SU-DHL-6 (cell line): Measurements from ENCODE around the gene GUCA2A.

Experiments used
- H2AFZ ChIP-seq: fragments of 200-600 bp; sonication (generic); 2 replicates; pipeline ENCODE4 v1.6.1; 2014; ENCODE audit warnings: low read depth, mild to moderate bottlenecking, moderate library complexity, mixed read lengths, antibody characterized with exemption, low read length; ENCODE audit not compliant: severe bottlenecking
- H3F3A ChIP-seq: fragments of 200-600 bp; shearing (Covaris generic); 2 replicates; pipeline ENCODE4 v1.6.0; 2016; ENCODE audit warnings: antibody characterized with exemption, mild to moderate bottlenecking; ENCODE audit not compliant: insufficient read depth
- H3K27ac ChIP-seq: fragments of 200-600 bp; sonication (generic); 2 replicates; pipeline ENCODE4 v1.5.1; 2016; ENCODE audit warnings: low read depth, mild to moderate bottlenecking, low read length, moderate library complexity, mixed read lengths
- H3K27me3 ChIP-seq: fragments of 200-600 bp; sonication (generic), shearing (Covaris generic); 2 replicates; pipeline ENCODE4 v1.6.0; 2014; ENCODE audit warnings: mild to moderate bottlenecking, low read length
- H3K36me3 ChIP-seq: fragments of 200-600 bp; sonication (generic); 2 replicates; pipeline ENCODE4 v1.6.1; 2014; ENCODE audit warnings: mild to moderate bottlenecking, low read length, mixed read lengths
- H3K4me2 ChIP-seq: fragments of 300-600, 200-600 bp; shearing (Covaris generic), sonication (generic); 2 replicates; pipeline ENCODE4 v1.6.0; 2014; ENCODE audit warnings: low read length, low read depth, mild to moderate bottlenecking; ENCODE audit not compliant: poor library complexity, severe bottlenecking
- H3K4me3 ChIP-seq: fragments of 200-600 bp; sonication (generic); 2 replicates; pipeline ENCODE4 v1.5.1; 2014; ENCODE audit warnings: antibody characterized with exemption, low read length, mild to moderate bottlenecking, mixed read lengths; ENCODE audit not compliant: insufficient read depth, poor library complexity, severe bottlenecking
- H3K79me2 ChIP-seq: fragments of 200-600 bp; sonication (generic); 2 replicates; pipeline ENCODE4 v1.6.1; 2014; ENCODE audit warnings: mild to moderate bottlenecking, low read length, moderate library complexity; ENCODE audit not compliant: insufficient read depth
- H3K9ac ChIP-seq: fragments of 200-600 bp; sonication (generic); 2 replicates; pipeline ENCODE4 v1.7.0; 2014; ENCODE audit warnings: mild to moderate bottlenecking, low read length
- H3K9me2 ChIP-seq: fragments of 200-600 bp; sonication (generic); replicated peaks from 2 replicates; pipeline ENCODE4 v1.6.1; 2014; ENCODE audit warnings: low read length; ENCODE audit not compliant: insufficient read depth
- H3K9me3 ChIP-seq: fragments of 200-600 bp; sonication (generic); 2 replicates; pipeline ENCODE4 v1.6.1; 2014; ENCODE audit warnings: low read length, mixed read lengths; ENCODE audit not compliant: insufficient read depth
- H4K20me1 ChIP-seq: fragments of 200-600 bp; sonication (generic); 2 replicates; pipeline ENCODE4 v1.6.1; 2014; ENCODE audit warnings: low read depth, mild to moderate bottlenecking, antibody characterized with exemption, low read length, moderate library complexity, mixed read lengths
- CTCF ChIP-seq: fragments of 200-600 bp; sonication (generic); IDR thresholded peaks from one replicate; pipeline ENCODE4 v1.5.1; 2017; ENCODE audit warnings: antibody characterized with exemption, mild to moderate bottlenecking, low read length, moderate library complexity; ENCODE audit not compliant: insufficient read depth, poor library complexity, severe bottlenecking
- EZH2phosphoT487 ChIP-seq: fragments of 200-600 bp; sonication (generic), shearing (Covaris generic); conservative IDR thresholded peaks from 2 replicates; pipeline ENCODE4 v1.6.1; 2018; ENCODE audit warnings: mild to moderate bottlenecking, antibody characterized with exemption, low read length, moderate library complexity, mixed read lengths

Gene GUCA2A

GRCh38 chr1:42153624-42154023, 10.9 kb downstream of the GUCA2A start:
- Histone ChIP-seq H3K9me3 (no peaks in the 10 kb centered on the region), H3K79me2 (no peaks in the 10 kb centered on the region), H2AFZ (no peak overlapping the region), H3K4me3 (no peak overlapping the region), H3K9me2 (no peaks in the 10 kb centered on the region), H3K4me2 (no peak overlapping the region), H3F3A (no peaks in the 10 kb centered on the region), H4K20me1 (no peaks in the 10 kb centered on the region), H3K27me3 (no peaks in the 10 kb centered on the region), H3K27ac (no peak overlapping the region), H3K9ac (no peak overlapping the region), H3K36me3 (no peaks in the 10 kb centered on the region)
- TF ChIP-seq EZH2phosphoT487, result no peak
- TF ChIP-seq CTCF, result no peak

- Histone ChIP-seq H4K20me1 (no peaks in the 10 kb centered on the region), H3K27ac (no peak within 1 kb of the TSS), H3K9ac (no peak within 1 kb of the TSS), H3K79me2 (no peaks in the 10 kb centered on the region), H3F3A (no peaks in the 10 kb centered on the region), H2AFZ (no peak within 1 kb of the TSS), H3K4me2 (no peak within 1 kb of the TSS), H3K27me3 (no peaks in the 10 kb centered on the region), H3K36me3 (no peaks in the 10 kb centered on the region), H3K4me3 (no peak within 1 kb of the TSS), H3K9me3 (no peaks in the 10 kb centered on the region), H3K9me2 (no peaks in the 10 kb centered on the region)
- TF ChIP-seq EZH2phosphoT487 (no peak), CTCF (no peak)
Measured at GRCh38 chr1:42152907-42153600, 11.5 kb downstream of the GUCA2A start, which contains the start of gene GUCA2B. TSS of gene GUCA2B (plus strand) at chr1:42153410. CDS start at chr1:42153451, 41 bp downstream.

GRCh38 chr1:42152119-42152518, 12.4 kb downstream of the GUCA2A start:
- Histone ChIP-seq H3K4me3 (no peak overlapping the region), H3K4me2 (no peak overlapping the region), H3K27me3 (no peaks in the 10 kb centered on the region), H3K9me2 (no peaks in the 10 kb centered on the region), H2AFZ (no peak overlapping the region), H3K36me3 (no peaks in the 10 kb centered on the region), H3K9ac (no peak overlapping the region), H4K20me1 (no peaks in the 10 kb centered on the region), H3K9me3 (no peaks in the 10 kb centered on the region), H3K79me2 (no peaks in the 10 kb centered on the region), H3K27ac (no peak overlapping the region), H3F3A (no peaks in the 10 kb centered on the region)
- TF ChIP-seq CTCF, result no peak
- no peak for TF ChIP-seq EZH2phosphoT487
